Measurements from ENCODE around the gene NAGA.
"Not testable (repeated sequence)": the region's sequence is repeated elsewhere in the genome, so short reads cannot be mapped to it uniquely, and the experiment has no call there.

The NAGA gene

GRCh38 chr22:42074846-42075676 lies 4.4 kb upstream of the NAGA start:
- no peak for DNase-seq

- peak; percentile 62 for DNase-seq
Measured at GRCh38 chr22:42074132-42074811, 3.7 kb upstream of the NAGA start, which contains the start of gene PHETA2. TSS of gene PHETA2 (plus strand) at chr22:42074248. CDS start at chr22:42077294, 3,046 bp downstream.

- no peak for DNase-seq
Measured at GRCh38 chr22:42073621-42074041, 3.0 kb upstream of the NAGA start.

- no peak for DNase-seq
Measured at GRCh38 chr22:42072606-42073330, 2.2 kb upstream of the NAGA start.

GRCh38 chr22:42071508-42071907 lies 896 bp upstream of the NAGA start:
- DNase-seq: not testable (repeated sequence)

- no peak for DNase-seq
Measured at GRCh38 chr22:42069801-42070516, 653 bp downstream of the NAGA start.

GRCh38 chr22:42068291-42068690 lies 2.3 kb downstream of the NAGA start:
- no peak for DNase-seq

- DNase-seq: no peak
Measured at GRCh38 chr22:42067671-42068251, 2.9 kb downstream of the NAGA start.

GRCh38 chr22:42066937-42067336 lies 3.7 kb downstream of the NAGA start:
- DNase-seq: no peak

GRCh38 chr22:42066126-42066761 lies 4.4 kb downstream of the NAGA start:
- DNase-seq: no peak

- no peak for DNase-seq
Measured at GRCh38 chr22:42065438-42066125, 5.0 kb downstream of the NAGA start.

- DNase-seq: no peak
Measured at GRCh38 chr22:42064629-42065028, 6.0 kb downstream of the NAGA start.

- no peak for DNase-seq
Measured at GRCh38 chr22:42062506-42063170, 8.0 kb downstream of the NAGA start.

- DNase-seq: no peak
Measured at GRCh38 chr22:42061041-42061440, 9.6 kb downstream of the NAGA start.

- DNase-seq: no peak
Measured at GRCh38 chr22:42060489-42060888, 10.1 kb downstream of the NAGA start.

- DNase-seq: no peak
Measured at GRCh38 chr22:42056757-42057511, 13.7 kb downstream of the NAGA start.

- DNase-seq: no peak
Measured at GRCh38 chr22:42052765-42053164, 17.8 kb downstream of the NAGA start.

GRCh38 chr22:42050641-42051180 lies 19.9 kb downstream of the NAGA start:
- DNase-seq: no peak

GRCh38 chr22:42041784-42042183 lies 28.8 kb downstream of the NAGA start:
- DNase-seq: no peak

GRCh38 chr22:42039271-42039670 lies 31.3 kb downstream of the NAGA start:
- DNase-seq: peak; percentile 43
